ENCODE results near the gene ZDHHC5.

Gene ZDHHC5

DNA sequence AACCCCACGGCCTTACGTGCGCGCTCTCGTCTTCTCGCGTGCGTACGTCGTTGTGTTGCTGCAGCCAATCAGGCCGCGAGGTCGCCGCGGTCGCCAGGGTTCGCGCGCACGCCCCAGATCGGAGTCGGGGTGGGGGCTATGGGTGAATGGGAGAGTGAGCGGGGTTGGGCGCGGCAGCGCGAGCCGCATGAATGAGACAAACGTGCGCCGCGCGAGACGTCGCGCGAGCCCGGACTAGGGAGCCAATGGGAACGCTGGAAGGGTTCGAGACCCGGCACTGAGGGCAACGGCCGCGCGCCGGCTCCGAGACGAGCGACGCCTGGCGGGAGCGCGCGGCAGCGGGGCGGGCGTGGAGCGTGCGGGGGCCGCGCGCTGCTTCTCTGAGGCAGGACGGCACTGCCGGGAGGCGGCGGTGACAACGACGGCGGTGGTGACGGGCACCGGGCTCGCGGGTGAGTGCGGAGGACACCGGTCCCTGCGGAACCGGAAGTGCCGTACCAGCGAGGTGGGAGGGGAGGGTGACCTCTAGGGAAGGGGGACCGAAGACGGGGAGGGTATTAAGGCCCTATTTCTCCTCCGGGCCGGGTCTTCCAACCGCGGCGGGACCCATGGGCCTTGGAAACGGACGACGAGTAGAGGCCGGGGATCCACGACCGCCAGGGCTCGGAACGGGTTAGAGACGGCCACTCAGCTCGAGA lies at the start of gene ZDHHC5:
ZDHHC5 (plus strand) TSS at position 379 of the 698 bp plus-strand sequence. CDS start 4,977 bp downstream, outside the sequence.
- DNase-seq: peak; percentile 98 to 99

GRCh38 chr11:57618438-57618837 lies 49.5 kb upstream of the ZDHHC5 start:
- no peak for DNase-seq

- DNase-seq: no peak
Measured at GRCh38 chr11:57619331-57619730, 48.6 kb upstream of the ZDHHC5 start.

- DNase-seq: no peak
Measured at GRCh38 chr11:57620467-57620866, 47.4 kb upstream of the ZDHHC5 start.

DNA sequence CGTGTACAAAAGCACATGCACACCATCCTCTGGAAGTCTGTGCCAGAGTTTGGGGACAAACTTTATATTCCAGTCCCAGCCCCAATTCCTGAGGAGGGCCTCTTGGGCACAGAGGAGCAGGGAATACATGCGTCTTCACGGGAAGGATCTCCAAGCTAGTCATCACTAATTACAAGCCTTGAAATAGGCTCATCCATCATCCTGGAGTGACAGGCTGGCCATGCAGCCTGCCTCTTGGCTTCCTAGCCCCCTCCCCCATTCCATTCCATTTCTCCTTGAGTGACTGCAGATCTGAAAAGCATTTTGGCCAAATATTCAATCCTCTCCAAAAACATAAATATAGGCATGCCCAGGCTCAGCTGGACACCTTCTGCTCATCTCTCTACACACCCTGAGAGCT lies 45.7 kb upstream of the ZDHHC5 start:
- no peak for DNase-seq

DNA sequence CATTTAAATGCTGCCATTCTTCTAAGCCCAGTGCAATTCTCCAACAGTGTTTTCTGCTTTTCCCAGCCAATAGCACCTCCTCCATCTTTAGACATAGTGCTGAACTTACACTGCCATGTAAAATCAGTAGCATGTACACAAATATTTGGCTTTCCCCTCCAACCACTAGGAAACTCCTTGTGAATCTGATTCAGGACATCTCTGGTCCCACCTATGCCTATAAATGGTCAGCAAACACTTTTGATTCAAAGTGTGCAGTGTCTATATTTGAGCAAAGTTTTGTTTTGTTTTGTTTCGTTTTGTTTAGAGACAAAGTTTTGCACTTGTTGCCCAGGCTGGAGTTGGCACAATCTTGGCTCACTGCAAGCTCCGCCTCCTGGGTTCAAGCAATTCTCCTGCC lies 43.0 kb upstream of the ZDHHC5 start:
- no peak for DNase-seq

DNA sequence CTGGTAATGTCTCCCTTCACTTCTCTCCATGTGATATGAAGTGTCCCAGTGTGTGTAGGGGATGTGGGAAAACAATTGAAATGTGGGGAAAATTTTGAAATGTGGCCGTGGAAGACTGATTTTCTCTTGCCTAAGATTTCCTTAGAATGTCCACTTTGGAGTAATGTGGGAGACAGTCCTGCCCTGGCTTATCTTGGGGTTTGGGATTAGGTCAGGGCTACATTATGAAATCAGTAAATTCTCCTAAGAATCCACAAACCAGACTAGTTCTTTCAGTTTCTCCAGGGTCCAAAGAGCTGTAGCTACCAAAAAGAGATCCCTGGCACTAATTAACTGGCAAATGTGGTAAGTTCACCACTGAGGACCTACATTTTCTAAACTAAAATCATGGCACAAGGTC lies 41.0 kb upstream of the ZDHHC5 start:
- no peak for DNase-seq

GRCh38 chr11:57630171-57630570 lies 37.7 kb upstream of the ZDHHC5 start:
- DNase-seq: no peak

DNA sequence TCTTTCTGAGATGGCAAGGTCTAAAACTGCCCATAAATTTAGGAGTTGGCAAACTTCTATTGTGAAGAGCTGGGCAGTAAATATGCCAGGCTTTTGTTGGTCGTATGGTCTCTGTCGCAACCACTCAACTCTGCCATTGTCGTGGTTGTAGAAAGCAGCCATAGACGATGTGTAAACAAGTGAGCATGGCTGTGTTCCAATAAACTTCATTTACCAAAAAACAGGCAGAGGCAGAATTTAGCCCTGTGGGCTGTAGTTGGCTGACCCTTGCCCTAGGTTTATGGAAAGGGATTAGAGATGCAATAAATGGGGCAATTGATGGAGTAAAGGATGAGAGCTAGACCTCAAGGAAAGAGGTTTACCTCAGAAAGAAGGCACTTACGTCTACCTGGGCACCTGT lies 35.8 kb upstream of the ZDHHC5 start:
- no peak for DNase-seq

DNA sequence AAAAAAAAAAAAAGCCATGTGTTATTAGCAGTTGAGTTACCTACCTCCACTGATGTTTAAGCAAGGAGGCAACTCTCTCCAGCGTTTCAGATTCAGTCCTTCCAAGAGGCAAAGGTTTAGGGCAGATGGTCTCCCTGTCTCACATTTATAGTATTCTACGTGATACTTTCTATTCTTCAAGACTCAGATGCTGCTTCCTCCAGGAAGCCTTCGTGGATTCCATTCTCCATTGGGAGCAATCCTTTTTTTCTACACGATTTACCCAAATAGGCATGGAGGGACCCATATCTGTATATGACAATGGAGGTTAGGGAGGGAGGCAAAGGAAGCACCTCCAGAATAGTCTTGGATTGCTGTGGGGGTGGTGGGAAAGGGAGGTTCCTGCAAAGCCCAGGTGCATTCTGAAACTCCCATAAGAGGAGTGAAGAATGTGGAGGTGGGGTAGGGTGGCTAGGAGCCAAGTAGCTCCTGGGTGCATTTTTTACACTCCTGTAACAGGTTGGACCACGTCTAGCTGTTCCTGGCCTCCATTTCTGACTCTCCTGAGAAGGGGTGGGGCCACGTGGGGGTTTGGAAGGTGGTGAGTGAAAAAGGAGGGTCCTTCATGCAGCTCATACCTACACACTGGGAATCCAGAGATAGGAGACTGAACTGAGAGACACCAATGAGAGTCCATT lies 34.4 kb upstream of the ZDHHC5 start:
- DNase-seq: no peak

DNA sequence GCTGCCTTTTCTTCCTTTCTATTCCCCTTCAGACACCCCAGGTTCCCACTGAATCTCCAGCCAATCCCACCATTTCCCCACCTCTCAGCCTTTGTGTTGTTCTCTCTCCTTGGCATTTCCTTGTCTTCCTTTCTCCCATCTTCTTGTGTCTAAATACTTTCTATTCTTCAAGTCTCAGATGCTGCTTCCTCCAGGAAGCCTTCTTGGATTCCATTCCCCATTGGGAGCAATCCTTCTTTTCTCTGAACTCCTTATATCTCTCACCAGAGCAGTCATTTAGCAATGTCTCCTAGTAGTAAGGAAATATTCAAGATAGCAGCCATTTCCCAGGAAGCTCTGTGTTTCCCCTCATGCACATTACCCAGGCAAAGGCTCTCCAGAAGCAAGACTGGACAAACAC lies 33.6 kb upstream of the ZDHHC5 start:
- no peak for DNase-seq

- DNase-seq: no peak
Measured at GRCh38 chr11:57635246-57635645, 32.7 kb upstream of the ZDHHC5 start.

- no peak for DNase-seq
Measured at GRCh38 chr11:57637626-57638004, 30.3 kb upstream of the ZDHHC5 start.

- DNase-seq: peak in 1 of 2 experiments; percentile 40
Measured at GRCh38 chr11:57638005-57638781, 29.7 kb upstream of the ZDHHC5 start.

GRCh38 chr11:57638811-57639320 lies 29.0 kb upstream of the ZDHHC5 start:
- no peak for DNase-seq

- no peak for DNase-seq
Measured at GRCh38 chr11:57639321-57640067, 28.4 kb upstream of the ZDHHC5 start.

GRCh38 chr11:57640068-57640800 lies 27.7 kb upstream of the ZDHHC5 start:
- DNase-seq: no peak

DNA sequence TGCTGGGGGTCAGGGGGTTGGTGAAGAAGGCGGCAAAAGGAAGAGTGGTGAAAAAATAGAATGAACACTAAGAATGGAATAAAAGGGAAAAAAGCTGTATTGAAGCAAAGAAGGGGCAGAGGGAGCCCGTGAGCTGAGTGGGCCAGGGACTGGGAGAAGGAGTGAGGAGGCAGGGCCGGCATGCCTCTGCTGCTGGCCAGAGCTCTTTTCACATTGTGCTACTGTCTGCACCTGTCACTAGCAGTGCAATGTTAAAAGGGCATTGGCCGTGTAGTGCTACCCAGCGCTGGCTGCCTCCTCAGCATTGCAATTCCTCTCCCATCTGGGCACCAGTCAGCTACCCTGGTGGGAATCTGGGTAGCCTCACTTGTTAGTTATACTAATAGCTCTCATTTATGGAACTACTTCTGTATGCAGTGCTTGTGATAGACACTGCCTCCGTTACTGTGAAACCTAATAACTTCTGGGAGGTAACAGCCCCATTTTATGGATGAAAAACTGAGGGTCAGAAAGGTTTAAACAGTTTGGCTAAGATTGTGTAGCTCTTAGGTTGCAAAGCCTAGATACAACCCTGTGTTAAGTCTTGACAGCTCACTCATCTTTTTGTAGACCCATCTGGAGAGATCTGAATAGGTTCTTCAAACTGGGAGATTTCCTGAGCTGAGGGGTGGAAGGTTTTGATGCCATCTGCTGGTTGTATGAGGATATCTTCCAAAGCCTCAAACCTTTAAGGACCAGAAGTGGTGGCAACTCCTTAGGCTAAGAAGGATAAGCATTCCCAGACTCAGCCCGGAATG lies 26.7 kb upstream of the ZDHHC5 start:
- DNase-seq: no peak

- DNase-seq: no peak
Measured at GRCh38 chr11:57643802-57644201, 24.1 kb upstream of the ZDHHC5 start.

- DNase-seq: peak; percentile 89 to 92
Measured at GRCh38 chr11:57644748-57645688, 22.9 kb upstream of the ZDHHC5 start.

All from activated CD4-positive, alpha-beta T cell treated with anti-CD3 and anti-CD28 coated beads, Interleukin-2, amount 50 U/mL, for 48 hours (primary cell).